ENCODE data around the gene XAGE2.

- no peak for TF ChIP-seq CTCF (IDR thresholded peaks at IDR 0.05)
- TF ChIP-seq POLR2A (IDR thresholded peaks at IDR 0.05), result no peak
Measured at GRCh38 chrX:52378870-52379269, 10.0 kb downstream of the XAGE2 start.
